GM18519 (cell line): ENCODE data around the gene MYO1E.
"Not testable (repeated sequence)": the region's sequence is repeated elsewhere in the genome, so short reads cannot be mapped to it uniquely, and the experiment has no call there.

Experiments
- ATAC-seq: cut with Tn5 transposase; IDR thresholded peaks from one replicate; pipeline ENCODE4 v1.9.1; 2021; ENCODE audit warnings: mild to moderate bottlenecking, moderate library complexity; ENCODE audit not compliant: unreplicated experiment, low FRiP score

Gene MYO1E

DNA sequence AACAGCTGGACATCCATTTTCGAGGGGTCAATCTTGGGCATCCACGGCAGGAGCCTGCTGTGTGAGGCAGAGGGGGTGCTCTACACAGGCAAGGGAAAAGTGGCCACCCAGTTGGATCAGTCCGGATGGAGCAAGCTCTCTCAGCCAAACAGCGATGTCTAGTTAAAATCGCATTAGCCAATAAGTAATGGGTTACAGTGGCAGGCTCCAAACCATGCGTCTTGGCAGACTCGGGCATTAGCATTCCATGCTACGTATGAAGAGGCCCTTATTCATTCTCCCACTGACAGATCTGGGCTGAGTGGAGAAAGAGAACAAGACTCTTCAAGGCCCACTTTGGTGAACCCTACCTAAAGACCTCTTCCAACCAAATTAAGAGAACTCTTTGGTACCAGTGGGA is 218.4 kb downstream of the MYO1E start:
- no peak for ATAC-seq

DNA sequence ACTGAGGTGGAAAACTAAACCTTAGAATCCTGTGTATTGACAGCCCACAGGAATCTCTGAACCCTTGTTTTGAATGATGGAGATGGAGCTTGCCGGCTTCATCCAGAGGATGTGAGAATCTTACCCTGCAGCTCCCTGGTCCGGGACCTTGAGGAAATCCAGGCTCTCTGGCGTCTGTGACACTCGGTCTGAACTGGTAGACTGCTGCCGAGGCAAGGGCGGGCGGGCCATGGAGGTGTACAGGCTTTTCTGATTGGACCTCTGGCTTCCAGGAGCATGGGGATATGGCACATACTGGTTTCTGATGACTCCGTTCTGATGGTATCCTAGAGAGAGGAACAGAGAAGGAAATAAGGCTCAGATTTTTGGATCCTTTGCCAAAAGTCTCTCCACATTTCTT is 219.2 kb downstream of the MYO1E start:
- no peak for ATAC-seq

DNA sequence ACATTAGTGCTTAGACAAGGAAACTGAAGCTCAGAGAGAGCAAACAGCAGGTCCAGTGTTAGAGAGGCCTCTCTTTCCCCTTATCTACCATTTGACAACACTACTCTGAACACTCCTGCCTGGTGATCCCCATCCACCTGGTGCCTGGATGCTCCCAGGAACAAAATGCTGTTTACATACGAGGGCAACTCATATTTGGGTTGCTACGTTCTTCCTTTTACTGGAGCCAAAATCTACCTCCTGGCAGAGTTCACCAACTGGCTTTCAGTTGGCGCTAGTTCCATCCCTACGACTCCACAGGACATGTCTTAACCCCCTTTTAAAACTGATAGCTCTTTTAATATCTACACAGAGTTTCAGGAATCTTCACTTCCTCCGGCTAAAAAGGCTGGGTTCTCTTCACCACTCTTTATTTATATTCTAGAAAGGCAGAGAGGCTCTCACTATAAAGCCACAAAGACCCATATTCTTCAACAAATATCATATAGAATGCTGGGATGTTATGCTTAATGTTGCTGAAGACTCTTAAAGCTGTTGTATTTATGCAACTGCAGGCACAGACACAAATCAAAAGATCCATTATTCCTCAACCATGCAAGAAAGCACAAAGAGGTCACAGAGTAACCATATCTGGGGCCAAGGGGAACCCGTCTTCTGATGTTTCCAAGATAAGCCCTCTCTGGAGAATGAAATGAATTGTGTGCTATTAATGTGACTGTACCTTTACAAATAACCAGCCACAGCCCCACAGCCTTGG is 219.8 kb downstream of the MYO1E start:
- ATAC-seq = no peak

DNA sequence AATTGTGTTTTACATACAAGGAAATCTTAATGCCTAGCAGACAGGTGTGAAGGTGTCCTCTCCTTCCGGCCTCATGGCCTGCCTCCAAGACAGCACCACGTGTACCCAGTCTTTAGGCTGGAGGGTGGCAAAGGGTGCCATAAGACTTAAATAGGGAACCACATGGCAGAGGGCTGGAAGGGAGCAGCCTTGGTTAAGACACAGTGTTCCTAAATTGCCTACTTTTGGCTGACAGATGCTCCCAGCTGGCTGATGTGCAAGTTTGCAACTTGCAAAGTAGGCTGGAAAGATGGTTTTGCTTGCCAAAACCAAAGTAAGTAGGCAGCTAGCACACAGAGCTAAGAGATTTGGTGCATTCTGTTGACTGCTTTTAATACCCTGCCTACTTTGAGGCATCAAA is 222.5 kb downstream of the MYO1E start:
- no peak for ATAC-seq

DNA sequence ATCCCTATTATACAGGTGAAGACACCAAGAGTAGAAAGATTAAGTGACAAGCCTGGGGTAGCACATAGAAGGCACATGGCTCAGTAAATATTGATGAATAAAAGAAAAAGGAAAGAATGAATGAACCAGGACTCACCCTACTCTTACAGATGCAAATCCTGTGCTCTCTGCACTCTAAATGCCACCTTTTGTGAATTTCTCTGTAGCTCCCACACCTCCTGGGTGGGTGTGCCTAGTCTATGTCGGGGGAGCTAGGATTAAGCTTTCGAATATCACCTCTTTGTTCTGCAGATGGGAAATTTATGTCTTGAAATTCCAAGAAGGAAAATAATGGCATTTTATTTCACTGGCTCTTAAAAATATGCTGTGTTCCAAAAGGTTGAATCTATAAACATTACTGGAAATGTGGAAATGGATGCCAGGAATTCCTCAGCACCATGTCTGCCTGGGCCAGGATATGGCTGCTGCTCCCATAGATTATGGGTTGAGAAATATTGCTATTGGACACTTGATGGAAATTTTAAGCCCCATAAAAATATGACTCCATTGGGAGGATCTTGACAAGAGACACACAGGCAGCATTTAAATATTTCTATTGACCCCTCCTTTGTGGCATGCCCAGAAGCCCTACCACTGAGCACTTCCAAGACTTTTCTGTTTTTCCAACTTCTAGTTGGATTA is 224.4 kb downstream of the MYO1E start:
- ATAC-seq = no peak

DNA sequence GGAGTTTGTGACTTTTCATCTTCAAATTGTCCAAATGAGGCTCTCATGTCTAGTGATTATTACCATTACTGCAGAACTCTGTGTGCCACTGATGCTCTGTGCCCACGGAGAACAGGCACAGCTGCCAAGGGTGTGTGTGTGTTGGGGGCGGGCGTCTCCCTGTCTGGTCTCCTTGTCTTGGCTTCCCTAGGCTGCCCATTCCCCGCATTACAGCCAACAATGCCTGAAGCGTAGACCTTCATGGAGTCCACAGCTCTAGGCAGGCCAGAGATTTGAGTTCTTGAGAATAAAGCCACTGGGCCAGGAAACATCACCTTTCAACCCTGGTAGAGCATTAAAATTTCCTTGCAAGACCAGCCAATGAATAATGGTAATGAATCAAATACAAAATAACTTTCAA is 225.0 kb downstream of the MYO1E start:
- no peak for ATAC-seq

DNA sequence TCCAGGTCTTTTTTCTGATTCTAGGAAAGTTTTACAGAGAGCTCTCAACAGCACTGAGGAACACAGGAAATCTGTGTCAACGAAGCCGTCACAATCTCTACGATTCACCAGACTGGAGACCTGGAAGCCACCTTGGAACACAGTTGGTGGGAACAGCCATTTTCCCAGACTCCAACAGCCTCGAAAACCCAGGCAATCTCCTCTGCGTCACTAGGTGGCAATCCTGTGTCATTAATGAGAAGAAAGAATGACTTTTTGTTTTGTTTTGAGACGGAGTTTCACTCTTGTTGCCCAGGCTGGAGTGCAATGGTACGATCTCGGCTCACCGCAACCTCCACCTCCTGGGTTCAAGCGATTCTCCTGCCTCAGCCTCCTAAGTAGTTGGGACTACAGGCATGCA is 228.1 kb downstream of the MYO1E start:
- not testable (repeated sequence) for ATAC-seq

DNA sequence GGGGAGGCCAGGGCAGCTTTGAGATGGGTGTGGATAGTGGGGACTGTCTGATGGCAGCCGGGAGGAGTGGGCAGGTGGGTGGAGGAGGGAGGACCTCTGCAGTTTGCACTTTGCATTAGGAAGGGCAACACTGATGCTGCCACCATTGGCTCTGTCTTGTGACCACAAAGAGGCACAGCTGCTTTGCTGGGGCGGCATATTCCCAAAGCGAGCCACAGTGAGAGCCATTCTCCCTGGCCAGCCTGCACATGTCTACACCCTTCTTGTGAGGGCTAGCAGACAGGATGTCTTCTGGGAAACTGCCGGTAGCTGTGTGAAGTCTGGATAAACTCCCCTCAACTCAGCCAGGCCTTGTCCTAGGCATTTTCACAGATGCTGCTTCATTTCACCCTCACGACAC is 229.4 kb downstream of the MYO1E start:
- no peak for ATAC-seq

DNA sequence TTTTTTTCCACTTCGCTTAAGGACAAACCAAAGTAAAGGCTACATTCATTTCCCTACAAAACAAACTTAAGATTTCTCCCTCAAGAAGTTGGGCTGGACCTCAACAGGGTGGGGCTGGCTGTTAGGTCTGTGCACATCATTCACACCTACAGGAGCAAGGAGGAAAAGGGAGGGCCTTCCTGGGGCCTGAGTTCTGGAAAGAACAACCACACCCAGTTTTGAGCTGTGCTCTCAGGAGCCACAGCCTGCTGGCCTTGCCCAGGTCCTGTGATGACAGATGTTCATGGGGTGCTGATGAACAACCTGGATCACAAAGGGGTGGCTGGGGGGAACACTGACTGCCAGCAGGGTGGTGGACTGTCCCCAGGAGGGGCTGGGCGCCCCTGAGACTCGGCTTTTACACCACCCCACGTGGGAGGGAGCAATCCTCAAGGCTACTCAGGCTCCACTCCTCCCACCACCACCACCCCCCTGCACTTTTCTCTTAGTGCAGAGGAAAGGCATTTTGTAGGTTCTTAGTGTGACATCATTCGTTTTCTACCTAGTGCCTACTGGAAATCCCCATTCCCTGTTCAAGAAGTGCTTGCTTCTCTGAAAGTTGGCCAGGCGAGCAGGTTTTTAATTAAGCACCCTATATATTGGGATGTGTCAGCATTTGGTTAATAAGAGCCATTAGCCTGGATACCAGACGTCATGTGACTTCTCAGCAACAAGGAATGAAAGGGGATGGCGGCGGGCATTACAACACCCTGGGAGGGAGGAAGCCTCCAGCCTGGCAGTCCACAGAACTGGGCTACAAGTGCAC is 232.0 kb downstream of the MYO1E start:
- no peak for ATAC-seq

DNA sequence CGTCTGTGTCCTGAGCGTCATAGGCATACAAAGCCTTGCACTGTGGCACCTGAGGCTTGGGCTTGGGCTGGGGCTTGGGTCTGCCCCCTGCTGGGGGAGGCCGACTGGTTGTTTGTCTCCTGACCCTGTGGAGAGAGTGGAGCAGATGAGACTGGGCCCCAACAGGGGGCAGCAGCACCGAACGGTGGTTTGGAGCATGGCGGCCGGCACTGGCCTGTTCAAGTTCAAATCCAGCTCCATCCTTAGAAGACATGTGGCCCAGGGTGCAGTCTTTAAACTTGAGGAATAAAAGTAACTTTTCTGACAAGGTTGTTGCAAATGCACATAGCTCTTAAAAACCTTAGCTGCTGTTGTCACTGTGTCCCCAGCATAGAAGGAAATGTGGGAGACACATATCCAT is 234.4 kb downstream of the MYO1E start:
- ATAC-seq = no peak

DNA sequence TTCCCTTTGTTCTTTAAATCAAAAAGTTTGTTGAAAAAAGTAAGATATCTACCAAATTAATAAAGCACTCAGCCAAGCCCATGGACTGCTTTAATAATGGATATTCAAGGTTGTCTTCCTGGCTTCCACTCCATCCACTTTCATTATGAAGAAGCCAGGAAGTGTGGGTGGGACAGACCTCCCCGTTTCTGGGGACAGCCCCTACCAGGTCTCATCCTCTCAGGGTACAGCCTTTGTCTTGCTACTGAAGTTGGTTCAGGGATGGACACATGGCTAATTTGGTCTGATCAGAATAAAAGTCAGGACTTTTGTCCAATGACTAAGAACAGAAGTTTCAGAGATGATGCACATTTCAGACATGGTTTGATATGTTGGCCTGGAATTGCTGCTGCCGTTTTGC is 235.1 kb downstream of the MYO1E start:
- no peak for ATAC-seq

DNA sequence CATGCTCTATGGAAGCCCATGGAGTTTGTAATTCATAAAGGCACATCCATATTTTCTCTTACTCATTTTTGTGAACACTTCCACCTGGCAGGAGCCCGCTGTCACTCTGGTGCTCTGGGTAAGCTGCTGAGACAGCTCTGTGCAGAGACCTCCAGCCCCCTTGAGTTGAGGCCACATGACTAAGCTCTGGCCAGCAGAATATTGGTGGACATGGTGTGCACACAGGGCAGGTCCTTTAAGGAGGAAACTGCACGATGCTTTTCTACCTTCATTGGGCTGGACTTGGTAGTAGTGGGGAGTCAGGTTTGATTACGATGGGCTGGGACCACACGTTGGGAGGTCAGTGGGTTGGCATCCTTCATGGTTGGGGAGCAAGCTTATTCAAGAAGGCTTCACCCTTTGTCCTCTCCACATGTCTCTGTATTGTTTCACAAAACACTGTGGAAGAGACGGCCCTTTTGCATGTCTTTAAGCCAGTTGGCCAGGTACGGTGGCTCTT is 238.7 kb downstream of the MYO1E start:
- no peak for ATAC-seq

DNA sequence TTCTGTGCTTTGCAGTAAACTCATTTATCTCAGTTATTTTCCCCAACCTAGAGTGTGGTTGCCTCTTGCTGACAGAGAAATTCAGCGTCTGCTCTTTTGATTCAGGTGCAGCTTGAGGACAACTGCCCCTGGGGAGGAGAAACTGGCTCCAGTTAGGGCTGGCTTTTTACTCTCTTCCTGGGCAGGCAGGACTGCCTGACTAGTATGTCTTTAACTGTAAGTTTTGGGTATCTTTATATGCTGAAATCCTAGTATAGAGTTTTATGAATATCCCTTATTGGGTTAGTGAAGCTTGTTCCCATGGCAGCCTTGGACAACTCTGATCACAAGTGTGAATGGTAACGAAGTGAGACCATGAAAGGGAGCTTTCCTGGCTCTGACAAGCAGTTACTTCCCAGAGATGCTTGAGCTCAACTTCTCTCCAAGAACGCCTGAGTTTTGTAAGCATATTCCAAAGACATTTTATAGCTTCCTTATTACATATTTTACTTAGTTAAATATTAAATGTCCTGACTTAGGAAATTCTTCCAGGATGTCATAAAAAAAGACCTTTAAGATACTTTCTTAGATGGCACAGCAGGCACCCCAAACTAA is 240.6 kb downstream of the MYO1E start:
- no peak for ATAC-seq

DNA sequence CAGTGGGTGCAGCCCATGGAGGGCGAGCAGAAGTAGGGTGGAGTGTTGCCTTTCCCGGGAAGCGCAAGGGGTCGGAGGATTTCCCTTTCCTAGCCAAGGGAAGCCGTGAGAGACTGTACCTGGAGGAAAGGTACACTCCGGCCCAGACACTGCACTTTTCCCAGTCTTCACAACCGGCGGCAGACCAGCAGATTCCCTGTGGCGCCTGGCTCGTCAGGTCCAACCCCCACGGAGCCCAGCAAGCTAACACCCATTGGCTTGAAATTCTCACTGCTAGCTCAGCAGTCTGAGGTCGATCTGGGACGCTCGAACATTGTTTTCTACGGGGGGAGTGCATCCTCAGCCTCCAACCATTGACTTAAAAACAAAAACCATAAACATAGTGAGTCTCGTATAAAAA is 241.2 kb downstream of the MYO1E start:
- ATAC-seq = no peak

DNA sequence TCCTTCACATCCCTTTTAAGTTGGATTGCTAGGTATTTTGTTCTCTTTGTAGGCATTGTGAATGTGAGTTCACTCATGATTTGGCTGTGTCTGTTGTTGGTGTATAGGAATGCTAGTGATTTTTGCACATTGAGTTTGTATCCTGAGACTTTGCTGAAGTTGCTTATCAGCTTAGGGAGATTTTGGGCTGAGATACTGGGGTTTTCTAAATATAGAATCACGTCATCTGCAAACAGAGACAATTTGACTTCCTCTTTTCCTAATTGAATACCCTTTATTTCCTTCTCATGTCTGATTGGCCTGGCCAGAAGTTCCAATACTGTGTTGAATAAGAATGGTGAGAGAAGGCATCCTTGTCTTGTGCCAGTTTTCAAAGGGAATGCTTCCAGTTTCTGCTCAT is 245.4 kb downstream of the MYO1E start:
- ATAC-seq = not testable (repeated sequence)

DNA sequence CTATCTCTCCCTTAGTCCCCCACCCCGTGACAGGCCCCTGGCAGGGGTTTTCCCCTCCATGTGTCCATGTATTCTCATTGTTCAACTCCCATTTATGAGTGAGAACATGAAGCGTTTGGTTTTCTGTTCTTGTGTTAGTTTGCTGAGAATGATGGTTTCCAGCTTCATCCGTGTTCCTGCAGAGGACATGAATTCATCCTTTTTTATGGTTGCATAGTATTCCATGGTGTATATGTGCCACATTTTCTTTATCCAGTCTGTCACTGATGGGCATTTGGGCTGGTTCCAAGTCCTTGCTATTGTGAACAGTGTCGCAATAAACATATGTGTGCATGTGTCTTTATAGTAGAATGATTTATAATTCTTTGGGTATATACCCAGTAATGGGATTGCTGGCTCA is 247.0 kb downstream of the MYO1E start:
- ATAC-seq = not testable (repeated sequence)

DNA sequence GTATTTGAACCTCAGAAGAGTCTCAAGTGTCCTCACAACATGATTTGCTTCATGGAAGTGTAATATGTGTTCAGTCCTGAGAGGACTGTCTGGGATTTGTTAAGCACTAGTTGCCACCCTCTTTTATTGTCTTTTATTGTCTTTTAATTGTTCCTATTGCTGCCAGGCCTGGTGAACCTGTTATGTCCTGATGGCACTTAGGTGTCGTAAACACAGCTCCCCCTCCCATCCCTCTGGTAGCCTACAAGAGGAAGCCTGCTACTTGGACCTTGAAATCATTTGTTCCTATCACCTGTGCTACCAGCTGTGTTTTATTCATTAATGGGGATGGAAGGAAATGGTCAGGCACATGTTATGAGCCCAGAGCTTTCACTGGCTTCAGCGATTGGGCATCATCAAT is 248.4 kb downstream of the MYO1E start:
- no peak for ATAC-seq

DNA sequence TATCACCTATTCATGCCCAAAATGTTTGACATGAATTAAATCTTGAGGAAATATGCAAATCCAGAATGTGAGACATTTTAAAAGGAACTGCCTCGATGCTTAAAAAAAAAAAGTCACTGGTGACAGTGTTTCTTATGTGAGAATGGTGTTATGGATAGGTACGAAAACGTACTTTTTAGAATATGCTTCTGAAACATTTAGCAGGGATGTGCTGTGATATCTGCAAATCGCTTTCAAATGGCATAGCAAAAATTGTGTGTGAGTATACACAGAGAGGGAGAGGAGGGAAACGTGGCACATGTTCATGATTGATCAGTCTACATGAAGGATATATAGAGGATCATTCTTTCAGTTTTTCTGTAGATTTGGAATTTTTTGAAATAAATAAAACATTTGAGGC is 251.7 kb downstream of the MYO1E start:
- ATAC-seq = no peak

DNA sequence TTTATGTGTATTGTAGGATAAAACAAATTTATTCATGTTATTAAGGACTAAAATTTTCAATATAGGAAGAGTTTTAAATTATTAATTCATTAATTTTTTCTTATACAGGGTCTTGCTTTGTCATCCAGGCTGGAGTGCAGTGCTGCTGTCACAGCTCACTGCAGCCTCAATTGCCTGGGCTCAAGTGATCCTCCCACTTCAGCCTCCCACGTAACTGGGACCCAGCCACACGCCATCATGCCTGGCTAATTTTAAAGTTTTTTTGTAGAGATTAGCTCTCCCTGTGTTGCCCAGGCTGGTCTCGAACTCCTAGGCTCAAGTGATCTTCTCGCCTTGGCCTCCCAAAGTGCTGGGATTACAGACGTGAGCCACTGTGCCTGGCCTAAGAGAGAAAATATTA is 253.0 kb downstream of the MYO1E start:
- ATAC-seq = no peak

DNA sequence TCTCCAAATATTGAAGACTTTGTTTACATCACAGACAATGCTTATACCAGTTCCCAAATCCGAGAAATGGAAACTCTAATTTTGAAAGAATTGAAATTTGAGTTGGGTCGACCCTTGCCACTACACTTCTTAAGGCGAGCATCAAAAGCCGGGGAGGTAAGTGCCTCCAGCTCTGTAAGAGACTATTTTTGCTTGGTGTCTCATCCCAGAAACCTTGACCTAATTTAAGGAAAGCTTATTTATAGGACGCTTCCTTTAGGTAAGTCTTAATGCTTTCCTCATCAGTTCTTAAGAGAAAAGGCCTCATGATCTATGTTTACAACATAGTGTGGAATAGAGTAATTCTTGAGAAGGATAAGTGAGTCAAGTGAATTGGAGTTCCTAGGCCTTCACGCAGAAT is 255.9 kb downstream of the MYO1E start:
- ATAC-seq = no peak

DNA sequence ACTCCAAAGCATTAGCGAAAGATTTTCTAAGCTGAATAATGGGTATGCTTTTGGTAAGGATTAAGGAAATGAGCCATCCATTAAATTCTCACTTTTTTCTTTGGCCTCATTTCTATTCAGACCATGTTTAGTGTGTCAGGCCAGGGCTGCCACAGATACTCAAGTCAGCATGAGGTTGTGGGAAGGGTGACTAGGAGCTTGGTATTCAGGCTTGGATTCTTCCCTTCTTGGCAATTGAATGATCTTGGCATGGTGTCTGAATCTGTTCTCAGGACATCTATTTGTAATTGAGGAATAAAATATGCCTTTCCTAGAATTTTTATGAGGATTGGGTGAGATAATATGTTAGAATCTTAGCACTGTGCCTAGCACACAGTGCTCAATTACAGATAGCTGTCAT is 256.5 kb downstream of the MYO1E start:
- ATAC-seq = no peak
